ENCODE results near the gene MRPL12.

The MRPL12 gene

DNA sequence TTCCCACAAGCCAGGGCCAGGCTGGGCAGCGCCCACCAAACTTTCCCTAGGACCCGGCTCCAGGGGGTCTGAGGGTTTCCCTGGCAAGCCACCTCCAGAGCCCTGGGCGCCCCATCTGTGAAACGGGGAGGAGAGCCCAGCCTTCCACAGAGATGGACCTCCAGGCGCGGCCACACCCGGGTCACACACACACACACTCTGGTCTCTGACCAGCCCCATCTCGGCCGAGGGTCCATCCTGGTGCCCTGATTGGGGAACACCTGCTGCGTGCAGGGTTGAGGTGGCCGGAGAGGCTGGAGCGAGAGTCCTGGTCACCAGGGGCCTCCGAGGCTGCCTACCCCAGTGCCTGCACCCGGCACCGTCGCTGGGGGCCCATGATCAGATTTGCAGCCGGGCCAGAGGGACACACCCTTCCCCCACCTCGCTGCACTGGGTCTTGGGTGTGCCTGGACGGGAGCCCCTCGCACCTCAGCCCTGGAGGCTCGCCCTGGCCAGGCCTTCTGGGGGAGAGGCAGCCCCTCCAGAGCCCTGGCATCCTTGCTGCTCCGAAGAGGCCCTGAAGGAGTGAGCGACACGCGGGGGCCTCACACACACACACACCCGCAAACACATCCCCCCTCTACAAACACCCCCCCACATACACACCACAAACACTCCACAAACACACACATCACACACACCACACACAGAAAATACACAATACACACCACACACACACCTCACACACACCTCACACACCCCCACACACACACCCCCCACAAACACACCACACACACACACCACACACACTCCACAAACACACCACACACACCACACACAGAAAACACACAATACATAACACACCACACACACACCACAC, 38.7 kb downstream of the MRPL12 start:
- DNase-seq: no peak
